HCT116 (cell line): Measurements from ENCODE around the gene MORN4. TPM values are rescaled to one million over a fixed set of nuclear protein-coding genes. Genes with fewer than 3 reads are reported as not detected.

Source experiments
- ATAC-seq: fragments of 200-7000 bp; cut with Tn5 transposase; 2 replicates; pipeline ENCODE4 v1.9.1; 2020; ENCODE audit warnings: mild to moderate bottlenecking, moderate library complexity
- BruUV-seq: library from RNA; stranded (reverse); fragments of 400-500 nt; replicated peaks from 2 replicates; lab custom pipeline; 2021; lab: Mats Ljungman, UMichigan
- CTCF ChIA-PET: fragments of 300-600 bp; sonication (Branson Sonifier 250); formaldehyde crosslinking; loops from one replicate; lab custom pipeline; 2021; ENCODE audit warnings: antibody characterized with exemption; lab: Charles Lee
- POLR2A ChIA-PET: fragments of 300-600, 350-600 bp; sonication (Branson Sonifier 250); formaldehyde crosslinking; loops from one replicate; lab custom pipeline; 2021; ENCODE audit warnings: antibody characterized with exemption; lab: Charles Lee
- RAD21 ChIA-PET, 2 experiments: fragments of 300-600 bp; sonication (Branson Sonifier 250); formaldehyde crosslinking; loops; one replicate each; lab custom pipeline; 2023; ENCODE audit warnings: low total read pairs in 2 of 2; ENCODE audit not compliant: uncharacterized antibody in 2 of 2, unreplicated experiment in 2 of 2, low non-redundant PET in 1 of 2; lab: Charles Lee
- DNase-seq: peaks from one replicate; pipeline ENCODE4 v3.0.0-alpha.2; 2010; ENCODE audit warnings: low read depth, low spot score
- H2AFZ ChIP-seq: fragments of 200-600 bp; shearing (Covaris generic), sonication (generic); 2 replicates; pipeline ENCODE4 v1.6.1; 2017; ENCODE audit warnings: low read depth, mixed run types, mixed read lengths, antibody characterized with exemption, low read length; ENCODE audit not compliant: poor library complexity, severe bottlenecking
- H3K27ac ChIP-seq: 2 replicates; pipeline ENCODE4 v1.5.1; 2012; ENCODE audit warnings: low read depth, low read length
- H3K27me3 ChIP-seq: fragments of 200-600 bp; sonication (generic); 2 replicates; pipeline ENCODE4 v1.6.1; 2016; ENCODE audit warnings: mixed run types, low read length, mixed read lengths; ENCODE audit not compliant: insufficient read depth
- H3K36me3 ChIP-seq, 2 experiments: fragments of 200-500 bp in 1 of 2; fragments of 200-600 bp in 1 of 2; sonication (Bioruptor generic) in 1 of 2; sonication (generic) in 1 of 2; 2 replicates each; pipeline versions ENCODE4 v1.5.1 to v1.6.1; 2014 to 2016; ENCODE audit warnings: low read length in 2 of 2, inconsistent platforms in 1 of 2, mixed read lengths in 1 of 2, mixed run types in 1 of 2; ENCODE audit not compliant: insufficient read depth in 2 of 2, control insufficient read depth in 1 of 2
- H3K4me1 ChIP-seq, 2 experiments: fragments of 200-600 bp in 1 of 2; sonication (generic) in 1 of 2; 2 replicates each; pipeline versions ENCODE4 v1.5.1 to v1.6.1; 2012 to 2017; ENCODE audit warnings: low read length in 2 of 2, inconsistent platforms in 1 of 2, mild to moderate bottlenecking in 1 of 2, mixed read lengths in 1 of 2, mixed run types in 1 of 2, moderate library complexity in 1 of 2; ENCODE audit not compliant: insufficient read depth in 2 of 2, control insufficient read depth in 1 of 2
- H3K4me2 ChIP-seq: fragments of 200-600 bp; sonication (generic); 2 replicates; pipeline ENCODE4 v1.6.1; 2017; ENCODE audit warnings: mixed run types, low read length, mixed read lengths
- H3K4me3 ChIP-seq, 2 experiments: fragments of 200-600 bp in 1 of 2; sonication (generic) in 1 of 2; replicated peaks in 1 of 2; 2 replicates each; pipeline ENCODE4 v1.5.1; 2011 to 2016; ENCODE audit warnings: low read length in 2 of 2, control low read depth in 1 of 2, low read depth in 1 of 2, mild to moderate bottlenecking in 1 of 2, mixed read lengths in 1 of 2, mixed run types in 1 of 2
- H3K79me2 ChIP-seq: fragments of 200-600 bp; sonication (generic); 2 replicates; pipeline ENCODE4 v1.6.1; 2017; ENCODE audit warnings: mild to moderate bottlenecking, mixed run types, low read length, moderate library complexity, mixed read lengths; ENCODE audit not compliant: insufficient read depth
- H3K9ac ChIP-seq: fragments of 200-600 bp; sonication (generic); 2 replicates; pipeline ENCODE4 v1.6.1; 2016; ENCODE audit warnings: low read length, mixed read lengths
- H3K9me2 ChIP-seq: fragments of 200-600 bp; sonication (generic), shearing (Covaris generic); 2 replicates; pipeline ENCODE4 v1.6.1; 2017; ENCODE audit warnings: mixed run types, mild to moderate bottlenecking, moderate library complexity; ENCODE audit not compliant: insufficient read depth
- H3K9me3 ChIP-seq, 2 experiments: fragments of 200-500 bp in 1 of 2; fragments of 200-600 bp in 1 of 2; sonication (Bioruptor generic) in 1 of 2; sonication (generic) in 1 of 2; 2 replicates each; pipeline ENCODE4 v1.6.1; 2014 to 2017; ENCODE audit warnings: low read length in 2 of 2, mixed read lengths in 2 of 2, inconsistent platforms in 1 of 2, low read depth in 1 of 2, mild to moderate bottlenecking in 1 of 2, mixed run types in 1 of 2, moderate library complexity in 1 of 2; ENCODE audit not compliant: control insufficient read depth in 1 of 2, insufficient read depth in 1 of 2
- H4K20me1 ChIP-seq: fragments of 200-600 bp; sonication (generic), shearing (Covaris generic); 2 replicates; pipeline ENCODE4 v1.6.1; 2017; ENCODE audit warnings: mixed run types, mild to moderate bottlenecking, moderate library complexity; ENCODE audit not compliant: insufficient read depth
- ATF3 ChIP-seq: IDR thresholded peaks from 2 replicates; pipeline ENCODE4 v1.6.1; 2012
- CBX3 ChIP-seq: IDR thresholded peaks from 2 replicates; pipeline ENCODE4 v1.6.1; 2012; ENCODE audit warnings: low read depth
- CEBPB ChIP-seq: IDR thresholded peaks from 2 replicates; pipeline ENCODE4 v1.6.1; 2012; ENCODE audit warnings: low read depth
- EGR1 ChIP-seq: IDR thresholded peaks from 2 replicates; pipeline ENCODE4 v1.6.1; 2012; ENCODE audit warnings: low read depth
- ELF1 ChIP-seq: IDR thresholded peaks from 2 replicates; pipeline ENCODE4 v1.6.1; 2012; ENCODE audit warnings: low read depth, borderline replicate concordance
- EZH2 ChIP-seq: fragments of 200-600 bp; sonication (generic); IDR thresholded peaks from 2 replicates; pipeline ENCODE4 v1.6.1; 2017; ENCODE audit warnings: antibody characterized with exemption, mixed run types
- EZH2phosphoT487 ChIP-seq: fragments of 200-600 bp; IDR thresholded peaks from 2 replicates; pipeline ENCODE4 v1.6.1; 2018; ENCODE audit warnings: antibody characterized with exemption, borderline replicate concordance
- FOSL1 ChIP-seq: IDR thresholded peaks from 2 replicates; pipeline ENCODE4 v1.6.1; 2012; ENCODE audit warnings: low read depth
- MAX ChIP-seq: IDR thresholded peaks from 2 replicates; pipeline ENCODE4 v1.6.1; 2012
- POLR2A ChIP-seq: IDR thresholded peaks from 2 replicates; pipeline ENCODE4 v1.7.0; 2011; ENCODE audit warnings: borderline replicate concordance; ENCODE audit not compliant: insufficient read depth, insufficient read length; ENCODE audit errors: extremely low read depth
- POLR2AphosphoS5 ChIP-seq: IDR thresholded peaks from 2 replicates; pipeline ENCODE4 v1.6.1; 2011; ENCODE audit warnings: mild to moderate bottlenecking, low read depth, low read length, moderate library complexity
- RAD21 ChIP-seq: IDR thresholded peaks from 2 replicates; pipeline ENCODE4 v1.6.1; 2012; ENCODE audit warnings: low read depth, mild to moderate bottlenecking
- SIN3A ChIP-seq: IDR thresholded peaks from 2 replicates; pipeline ENCODE4 v1.6.1; 2012; ENCODE audit warnings: low read depth
- SP1 ChIP-seq: IDR thresholded peaks from 2 replicates; pipeline ENCODE4 v1.6.1; 2012; ENCODE audit warnings: low read depth
- SRF ChIP-seq: IDR thresholded peaks from 2 replicates; pipeline ENCODE4 v1.6.1; 2012; ENCODE audit warnings: low read depth
- TCF7L2 ChIP-seq: IDR thresholded peaks from 2 replicates; pipeline ENCODE4 v1.7.0; 2011; ENCODE audit warnings: borderline replicate concordance, inconsistent platforms; ENCODE audit not compliant: insufficient read depth, insufficient read length; ENCODE audit errors: extremely low read depth
- YY1 ChIP-seq: IDR thresholded peaks from 2 replicates; pipeline ENCODE4 v1.6.1; 2011; ENCODE audit warnings: low read length, low read depth, moderate library complexity, mild to moderate bottlenecking; ENCODE audit not compliant: insufficient replicate concordance; ENCODE audit errors: extremely low read depth
- ZBTB33 ChIP-seq: IDR thresholded peaks from 2 replicates; pipeline ENCODE4 v1.6.1; 2011; ENCODE audit warnings: mild to moderate bottlenecking, low read length, moderate library complexity; ENCODE audit not compliant: insufficient replicate concordance; ENCODE audit errors: extremely low read depth
- ZNF274 ChIP-seq: fragments of 200-500 bp; sonication (Bioruptor generic); IDR thresholded peaks from 2 replicates; pipeline ENCODE4 v1.6.1; 2014; ENCODE audit warnings: mild to moderate bottlenecking, low read depth, low read length, inconsistent platforms
- intact Hi-C: fragments of 100-400 bp; cut with micrococcal nuclease; formaldehyde crosslinking; loops from 2 replicates; pipeline ENCODE4 v1.10.0; 2022
- total RNA-seq: library from RNA; stranded (reverse); gene quantifications from one replicate; pipeline ENCODE4 v1.2.1, GENCODE V29; 2021; ENCODE audit not compliant: unreplicated experiment
- TF ChIP-seq, protein P1 (sequence below), 3 experiments: fragments of 200-600 bp in 1 of 3; sonication (generic) in 1 of 3; IDR thresholded peaks in 2 of 3; conservative IDR thresholded peaks in 1 of 3; 2 replicates each; pipeline ENCODE4 v1.5.1; 2012 to 2017; ENCODE audit warnings: low read depth in 2 of 3, low read length in 2 of 3, antibody characterized with exemption in 1 of 3, borderline replicate concordance in 1 of 3, control low read depth in 1 of 3, mild to moderate bottlenecking in 1 of 3, mixed read lengths in 1 of 3, mixed run types in 1 of 3, moderate library complexity in 1 of 3; ENCODE audit not compliant: insufficient read depth in 1 of 3
- TF ChIP-seq, protein P2 (sequence below): IDR thresholded peaks from 2 replicates; pipeline ENCODE4 v1.6.1; 2012; ENCODE audit warnings: low read depth

Gene MORN4
- total RNA-seq, 1 experiment from 2014 or later = 8.0 TPM

- Histone ChIP-seq H3K36me3 (peaks cover 12 to 36% of the 10 kb centered on the region in 2 experiments), H3K4me1 (peaks cover 46 to 59% of the 10 kb centered on the region in 2 experiments), H3K4me2 (peak overlapping the region; percentile 65), H4K20me1 (no peaks in the 10 kb centered on the region), H3K9ac (peak overlapping the region; percentile 30), H3K9me3 (no peaks in the 10 kb centered on the region), H3K4me3 (no peak overlapping the region; a peak in 1 of 4 replicates), H3K9me2 (no peaks in the 10 kb centered on the region), H3K79me2 (peaks cover 30% of the 10 kb centered on the region), H2AFZ (no peak overlapping the region), H3K27me3 (no peaks in the 10 kb centered on the region), H3K27ac (peak overlapping the region; percentile 60)
- peak; percentile 77 for ATAC-seq
- intact Hi-C loops = no loop called here
- DNase-seq = peak; percentile 83
- ChIA-PET CTCF (no interaction called here), POLR2A (no interaction called here), RAD21 (no interaction called here)
- no TSS peak for BruUV-seq
- TF ChIP-seq EZH2 (no peak), POLR2AphosphoS5 (peak; percentile 60), SRF (no peak), POLR2A (no peak), CEBPB (peak; percentile 82), CBX3 (peak; percentile 94), FOSL1 (peak; percentile 91), ELF1 (no peak), EZH2phosphoT487 (no peak), YY1 (peak; percentile 33), EGR1 (peak; percentile 25; the same call in 1 of the 2 replicates), ATF3 (0 out of 2 replicates have a peak, but pooled peaks have one; percentile 14), RAD21 (peak; percentile 22; the same call in 1 of the 2 replicates), SP1 (peak; percentile 93), TCF7L2 (no peak), ZBTB33 (no peak), MAX (peak; percentile 45; the same call in 1 of the 2 replicates), ZNF274 (no peak), SIN3A (no peak)
- TF ChIP-seq, protein P1, sequence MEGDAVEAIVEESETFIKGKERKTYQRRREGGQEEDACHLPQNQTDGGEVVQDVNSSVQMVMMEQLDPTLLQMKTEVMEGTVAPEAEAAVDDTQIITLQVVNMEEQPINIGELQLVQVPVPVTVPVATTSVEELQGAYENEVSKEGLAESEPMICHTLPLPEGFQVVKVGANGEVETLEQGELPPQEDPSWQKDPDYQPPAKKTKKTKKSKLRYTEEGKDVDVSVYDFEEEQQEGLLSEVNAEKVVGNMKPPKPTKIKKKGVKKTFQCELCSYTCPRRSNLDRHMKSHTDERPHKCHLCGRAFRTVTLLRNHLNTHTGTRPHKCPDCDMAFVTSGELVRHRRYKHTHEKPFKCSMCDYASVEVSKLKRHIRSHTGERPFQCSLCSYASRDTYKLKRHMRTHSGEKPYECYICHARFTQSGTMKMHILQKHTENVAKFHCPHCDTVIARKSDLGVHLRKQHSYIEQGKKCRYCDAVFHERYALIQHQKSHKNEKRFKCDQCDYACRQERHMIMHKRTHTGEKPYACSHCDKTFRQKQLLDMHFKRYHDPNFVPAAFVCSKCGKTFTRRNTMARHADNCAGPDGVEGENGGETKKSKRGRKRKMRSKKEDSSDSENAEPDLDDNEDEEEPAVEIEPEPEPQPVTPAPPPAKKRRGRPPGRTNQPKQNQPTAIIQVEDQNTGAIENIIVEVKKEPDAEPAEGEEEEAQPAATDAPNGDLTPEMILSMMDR (IDR thresholded peaks at IDR 0.05 in 2 of 3, conservative IDR thresholded peaks at IDR 0.05 in 1 of 3; ENCODE audit: borderline replicate concordance in 1 of 3, insufficient read depth in 1 of 3, low read depth in 2 of 3, low read length in 2 of 3) = no peak
- TF ChIP-seq, protein P2, sequence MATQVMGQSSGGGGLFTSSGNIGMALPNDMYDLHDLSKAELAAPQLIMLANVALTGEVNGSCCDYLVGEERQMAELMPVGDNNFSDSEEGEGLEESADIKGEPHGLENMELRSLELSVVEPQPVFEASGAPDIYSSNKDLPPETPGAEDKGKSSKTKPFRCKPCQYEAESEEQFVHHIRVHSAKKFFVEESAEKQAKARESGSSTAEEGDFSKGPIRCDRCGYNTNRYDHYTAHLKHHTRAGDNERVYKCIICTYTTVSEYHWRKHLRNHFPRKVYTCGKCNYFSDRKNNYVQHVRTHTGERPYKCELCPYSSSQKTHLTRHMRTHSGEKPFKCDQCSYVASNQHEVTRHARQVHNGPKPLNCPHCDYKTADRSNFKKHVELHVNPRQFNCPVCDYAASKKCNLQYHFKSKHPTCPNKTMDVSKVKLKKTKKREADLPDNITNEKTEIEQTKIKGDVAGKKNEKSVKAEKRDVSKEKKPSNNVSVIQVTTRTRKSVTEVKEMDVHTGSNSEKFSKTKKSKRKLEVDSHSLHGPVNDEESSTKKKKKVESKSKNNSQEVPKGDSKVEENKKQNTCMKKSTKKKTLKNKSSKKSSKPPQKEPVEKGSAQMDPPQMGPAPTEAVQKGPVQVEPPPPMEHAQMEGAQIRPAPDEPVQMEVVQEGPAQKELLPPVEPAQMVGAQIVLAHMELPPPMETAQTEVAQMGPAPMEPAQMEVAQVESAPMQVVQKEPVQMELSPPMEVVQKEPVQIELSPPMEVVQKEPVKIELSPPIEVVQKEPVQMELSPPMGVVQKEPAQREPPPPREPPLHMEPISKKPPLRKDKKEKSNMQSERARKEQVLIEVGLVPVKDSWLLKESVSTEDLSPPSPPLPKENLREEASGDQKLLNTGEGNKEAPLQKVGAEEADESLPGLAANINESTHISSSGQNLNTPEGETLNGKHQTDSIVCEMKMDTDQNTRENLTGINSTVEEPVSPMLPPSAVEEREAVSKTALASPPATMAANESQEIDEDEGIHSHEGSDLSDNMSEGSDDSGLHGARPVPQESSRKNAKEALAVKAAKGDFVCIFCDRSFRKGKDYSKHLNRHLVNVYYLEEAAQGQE = no peak
Observed at GRCh38 chr10:97651773-97652172, 18.5 kb upstream of the MORN4 start.
